HEK293 (cell line): ENCODE data around the gene SLC46A2.

Experiments used
- CTCF ChIA-PET: fragments of 350-600 bp; formaldehyde crosslinking; extraction: SDS; loops from one replicate; lab custom pipeline; 2021; ENCODE audit warnings: antibody characterized with exemption; lab: Yijun Ruan, JAX
- POLR2A ChIA-PET: fragments of 300-600 bp; formaldehyde crosslinking; extraction: SDS; loops from one replicate; lab custom pipeline; 2020; ENCODE audit warnings: antibody characterized with exemption, inconsistent platforms; lab: Yijun Ruan, JAX
- H3K27ac ChIP-seq: fragments of 200-500 bp; sonication (Bioruptor generic); 2 replicates; pipeline ENCODE4 v1.5.1; 2014; ENCODE audit warnings: low read depth, low read length, control low read depth, inconsistent platforms; ENCODE audit errors: extremely low read depth
- H3K36me3 ChIP-seq, 2 experiments: fragments of 200-500 bp in 1 of 2; sonication (Bioruptor generic) in 1 of 2; 1 replicate in 1 of 2; 2 replicates in 1 of 2; pipeline ENCODE4 v1.5.1; 2014 to 2017; ENCODE audit warnings: inconsistent platforms in 2 of 2, low read length in 2 of 2; ENCODE audit not compliant: control insufficient read depth in 2 of 2, insufficient read depth in 1 of 2
- H3K4me1 ChIP-seq: fragments of 200-500 bp; sonication (Bioruptor generic); 2 replicates; pipeline ENCODE4 v1.5.1; 2014; ENCODE audit warnings: mild to moderate bottlenecking, low read length, inconsistent platforms; ENCODE audit not compliant: control insufficient read depth, insufficient read depth
- H3K4me3 ChIP-seq: 2 replicates; pipeline ENCODE4 v1.5.1; 2011; ENCODE audit warnings: low read depth, mild to moderate bottlenecking, control low read depth, low read length, moderate library complexity
- H3K9me3 ChIP-seq: fragments of 200-500 bp; sonication (Bioruptor generic); 2 replicates; pipeline ENCODE4 v1.5.1; 2014; ENCODE audit warnings: low read depth, low read length, inconsistent platforms; ENCODE audit not compliant: control insufficient read depth, insufficient read depth
- ATF2 ChIP-seq: fragments of 450-650 bp; formaldehyde crosslinking; IDR thresholded peaks from 2 replicates; pipeline ENCODE4 v1.5.1; 2016; ENCODE audit warnings: missing biosample characterization, missing genetic modification characterization, low read depth
- EGR2 ChIP-seq: fragments of 450-650 bp; formaldehyde crosslinking; IDR thresholded peaks from 2 replicates; pipeline ENCODE4 v1.5.1; 2016; ENCODE audit warnings: low read depth, missing biosample characterization, missing genetic modification characterization
- HOXA7 ChIP-seq: sonication (generic); formaldehyde crosslinking; IDR thresholded peaks from 2 replicates; pipeline ENCODE4 v1.8.1; 2022; ENCODE audit warnings: missing genetic modification reagents, borderline replicate concordance
- HOXD13 ChIP-seq: sonication (generic); formaldehyde crosslinking; IDR thresholded peaks from 2 replicates; pipeline ENCODE4 v1.8.0; 2022; ENCODE audit warnings: missing genetic modification reagents, borderline replicate concordance
- IKZF3 ChIP-seq: fragments of 450-650 bp; IDR thresholded peaks from 2 replicates; pipeline ENCODE4 v1.5.0; 2018; ENCODE audit warnings: missing biosample characterization, mild to moderate bottlenecking, missing genetic modification characterization, moderate library complexity
- KLF10 ChIP-seq: fragments of 450-650 bp; IDR thresholded peaks from 2 replicates; pipeline ENCODE4 v1.5.1; 2018; ENCODE audit warnings: missing biosample characterization, mild to moderate bottlenecking, missing genetic modification characterization
- KLF16 ChIP-seq: fragments of 450-650 bp; formaldehyde crosslinking; IDR thresholded peaks from 2 replicates; pipeline ENCODE4 v1.5.1; 2017; ENCODE audit warnings: missing biosample characterization, missing genetic modification characterization
- KLF7 ChIP-seq: fragments of 450-650 bp; formaldehyde crosslinking; IDR thresholded peaks from 2 replicates; pipeline ENCODE4 v1.5.1; 2016; ENCODE audit warnings: missing biosample characterization, missing genetic modification characterization, borderline replicate concordance
- KLF8 ChIP-seq: fragments of 450-650 bp; formaldehyde crosslinking; IDR thresholded peaks from 2 replicates; pipeline ENCODE4 v1.5.1; 2016; ENCODE audit warnings: missing biosample characterization, missing genetic modification characterization
- MEIS1 ChIP-seq: sonication (generic); formaldehyde crosslinking; IDR thresholded peaks from 2 replicates; pipeline ENCODE4 v1.8.1; 2022; ENCODE audit warnings: missing genetic modification reagents, mild to moderate bottlenecking, borderline replicate concordance
- OSR2 ChIP-seq: fragments of 450-650 bp; formaldehyde crosslinking; IDR thresholded peaks from 2 replicates; pipeline ENCODE4 v1.5.1; 2016; ENCODE audit warnings: missing biosample characterization, missing genetic modification characterization
- ZBTB21 ChIP-seq: fragments of 450-650 bp; formaldehyde crosslinking; IDR thresholded peaks from 2 replicates; pipeline ENCODE4 v1.5.1; 2017; ENCODE audit warnings: missing biosample characterization, missing genetic modification characterization
- ZNF223 ChIP-seq: fragments of 450-650 bp; formaldehyde crosslinking; IDR thresholded peaks from 2 replicates; pipeline ENCODE4 v1.5.1; 2016; ENCODE audit warnings: missing biosample characterization, missing genetic modification characterization
- ZNF248 ChIP-seq: fragments of 450-650 bp; formaldehyde crosslinking; IDR thresholded peaks from 2 replicates; pipeline ENCODE4 v1.5.1; 2017; ENCODE audit warnings: missing biosample characterization, missing genetic modification characterization
- ZNF274 ChIP-seq, 2 experiments: fragments of 200-500 bp in 1 of 2; fragments of 450-650 bp in 1 of 2; sonication (Bioruptor generic) in 1 of 2; formaldehyde crosslinking in 1 of 2; IDR thresholded peaks; 2 replicates each; pipeline versions ENCODE4 v1.5.1 to v1.6.1; 2014 to 2016; ENCODE audit warnings: borderline replicate concordance in 1 of 2, inconsistent platforms in 1 of 2, low read length in 1 of 2, missing biosample characterization in 1 of 2, missing genetic modification characterization in 1 of 2
- ZNF362 ChIP-seq: fragments of 450-650 bp; formaldehyde crosslinking; IDR thresholded peaks from 2 replicates; pipeline ENCODE4 v1.5.1; 2016; ENCODE audit warnings: missing biosample characterization, missing genetic modification characterization
- ZNF391 ChIP-seq: fragments of 450-650 bp; formaldehyde crosslinking; IDR thresholded peaks from 2 replicates; pipeline ENCODE4 v1.5.1; 2016; ENCODE audit warnings: low read depth, missing biosample characterization, missing genetic modification characterization, borderline replicate concordance
- ZNF423 ChIP-seq: fragments of 450-650 bp; formaldehyde crosslinking; IDR thresholded peaks from 2 replicates; pipeline ENCODE4 v1.5.1; 2016; ENCODE audit warnings: missing biosample characterization, missing genetic modification characterization
- ZNF548 ChIP-seq: fragments of 450-650 bp; formaldehyde crosslinking; IDR thresholded peaks from 2 replicates; pipeline ENCODE4 v1.5.1; 2016; ENCODE audit warnings: missing biosample characterization, missing genetic modification characterization
- ZNF560 ChIP-seq: fragments of 450-650 bp; formaldehyde crosslinking; IDR thresholded peaks from 2 replicates; pipeline ENCODE4 v1.5.1; 2017; ENCODE audit warnings: missing biosample characterization, missing genetic modification characterization, borderline replicate concordance
- ZNF623 ChIP-seq: fragments of 450-650 bp; formaldehyde crosslinking; IDR thresholded peaks from 2 replicates; pipeline ENCODE4 v1.5.1; 2016; ENCODE audit warnings: missing biosample characterization, missing genetic modification characterization
- ZNF629 ChIP-seq: fragments of 450-650 bp; formaldehyde crosslinking; IDR thresholded peaks from 2 replicates; pipeline ENCODE4 v1.5.1; 2017; ENCODE audit warnings: missing biosample characterization, missing genetic modification characterization
- ZNF677 ChIP-seq: fragments of 450-650 bp; IDR thresholded peaks from 2 replicates; pipeline ENCODE4 v1.5.0; 2018; ENCODE audit warnings: missing biosample characterization, mild to moderate bottlenecking, missing genetic modification characterization, moderate library complexity
- ZNF692 ChIP-seq: fragments of 450-650 bp; formaldehyde crosslinking; IDR thresholded peaks from 2 replicates; pipeline ENCODE4 v1.5.1; 2016; ENCODE audit warnings: missing biosample characterization, missing genetic modification characterization
- ZNF76 ChIP-seq: fragments of 450-650 bp; formaldehyde crosslinking; IDR thresholded peaks from 2 replicates; pipeline ENCODE4; 2016; ENCODE audit warnings: low read depth, missing biosample characterization, missing genetic modification characterization, borderline replicate concordance
- ZNF792 ChIP-seq: fragments of 450-650 bp; formaldehyde crosslinking; IDR thresholded peaks from 2 replicates; pipeline ENCODE4 v1.5.1; 2016; ENCODE audit warnings: missing biosample characterization, missing genetic modification characterization
- ZNF830 ChIP-seq: fragments of 450-650 bp; IDR thresholded peaks from 2 replicates; pipeline ENCODE4 v1.5.0; 2018; ENCODE audit warnings: missing biosample characterization, missing genetic modification characterization, low read depth, mild to moderate bottlenecking, moderate library complexity

Gene SLC46A2, protein sequence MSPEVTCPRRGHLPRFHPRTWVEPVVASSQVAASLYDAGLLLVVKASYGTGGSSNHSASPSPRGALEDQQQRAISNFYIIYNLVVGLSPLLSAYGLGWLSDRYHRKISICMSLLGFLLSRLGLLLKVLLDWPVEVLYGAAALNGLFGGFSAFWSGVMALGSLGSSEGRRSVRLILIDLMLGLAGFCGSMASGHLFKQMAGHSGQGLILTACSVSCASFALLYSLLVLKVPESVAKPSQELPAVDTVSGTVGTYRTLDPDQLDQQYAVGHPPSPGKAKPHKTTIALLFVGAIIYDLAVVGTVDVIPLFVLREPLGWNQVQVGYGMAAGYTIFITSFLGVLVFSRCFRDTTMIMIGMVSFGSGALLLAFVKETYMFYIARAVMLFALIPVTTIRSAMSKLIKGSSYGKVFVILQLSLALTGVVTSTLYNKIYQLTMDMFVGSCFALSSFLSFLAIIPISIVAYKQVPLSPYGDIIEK

DNA sequence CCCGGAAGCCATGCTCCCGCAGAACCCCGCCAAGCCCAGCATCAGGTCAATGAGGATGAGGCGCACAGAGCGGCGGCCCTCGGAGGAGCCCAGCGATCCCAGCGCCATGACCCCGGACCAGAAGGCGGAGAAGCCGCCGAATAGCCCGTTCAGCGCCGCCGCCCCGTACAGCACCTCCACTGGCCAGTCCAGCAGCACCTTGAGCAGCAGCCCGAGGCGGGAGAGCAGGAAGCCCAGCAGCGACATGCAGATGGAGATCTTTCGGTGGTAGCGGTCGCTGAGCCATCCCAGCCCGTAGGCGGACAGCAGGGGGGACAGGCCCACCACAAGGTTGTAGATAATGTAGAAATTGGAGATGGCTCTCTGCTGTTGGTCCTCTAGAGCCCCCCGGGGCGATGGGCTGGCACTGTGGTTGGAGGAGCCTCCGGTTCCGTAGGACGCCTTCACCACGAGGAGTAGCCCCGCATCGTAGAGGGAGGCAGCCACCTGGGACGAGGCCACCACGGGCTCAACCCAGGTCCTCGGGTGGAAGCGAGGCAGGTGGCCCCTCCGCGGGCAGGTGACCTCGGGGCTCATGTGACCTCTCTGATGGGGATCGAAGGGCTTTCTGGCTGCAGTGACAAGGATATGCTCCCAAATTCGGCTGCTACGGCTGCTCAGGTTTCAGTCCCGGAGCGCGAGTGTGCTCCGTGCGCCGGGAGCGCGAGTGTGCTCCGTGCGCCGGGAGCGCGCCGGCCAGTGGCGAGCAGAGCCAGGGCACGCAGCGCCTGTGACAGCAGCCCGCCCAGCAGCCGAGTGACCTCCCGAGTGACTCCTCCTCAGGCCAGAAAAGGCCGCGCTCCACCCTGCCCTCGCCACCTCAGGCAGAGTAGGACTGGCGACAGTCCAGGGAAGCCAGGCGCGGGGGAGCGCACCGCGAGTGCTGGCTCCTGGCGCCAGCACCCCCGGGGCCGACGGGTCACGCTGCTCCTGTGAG, at the start of gene SLC46A2:
SLC46A2 (minus strand) TSS at position 771 of the 976 bp plus-strand sequence; CDS start at position 576, 195 bp downstream.
- CTCF ChIA-PET = interaction anchor here (3.4 kb wide), 1 partner anchor 12 kb away, joined by 17 read pairs; no protein-coding TSS in a partner anchor
- Histone ChIP-seq H3K27ac (no peak within 1 kb of the TSS), H3K4me1 (no peaks in the 10 kb centered on the region), H3K36me3 (no peaks in the 10 kb centered on the region), H3K4me3 (peak within 1 kb of the TSS; percentile 29), H3K9me3 (no peaks in the 10 kb centered on the region)
- POLR2A ChIA-PET = no interaction called here
- no peak for TF ChIP-seq ZNF692 (tag by site-specific recombination)
- TF ChIP-seq EGR2 (tag by site-specific recombination) = no peak
- TF ChIP-seq KLF7 = no peak
- no peak for TF ChIP-seq ZNF274 (IDR thresholded peaks at IDR 0.05; ENCODE audit: low read length)
- TF ChIP-seq ZNF274 (tag by site-specific recombination; IDR thresholded peaks at IDR 0.05; ENCODE audit: borderline replicate concordance) = no peak
- no peak for TF ChIP-seq HOXD13 (CRISPR knock-in tag)
- TF ChIP-seq ATF2 (tag by site-specific recombination) = no peak
- no peak for TF ChIP-seq ZBTB21 (tag by site-specific recombination)
- no peak for TF ChIP-seq ZNF629 (tag by site-specific recombination)
- TF ChIP-seq ZNF248 (tag by site-specific recombination) = no peak
- TF ChIP-seq ZNF362 (tag by site-specific recombination) = no peak
- TF ChIP-seq HOXA7 = no peak
- TF ChIP-seq IKZF3 (tag by site-specific recombination) = no peak
- no peak for TF ChIP-seq ZNF76 (tag by site-specific recombination)
- TF ChIP-seq KLF10 (tag by site-specific recombination) = no peak
- no peak for TF ChIP-seq ZNF223
- no peak for TF ChIP-seq ZNF423 (tag by site-specific recombination)
- no peak for TF ChIP-seq KLF8 (tag by site-specific recombination)

DNA sequence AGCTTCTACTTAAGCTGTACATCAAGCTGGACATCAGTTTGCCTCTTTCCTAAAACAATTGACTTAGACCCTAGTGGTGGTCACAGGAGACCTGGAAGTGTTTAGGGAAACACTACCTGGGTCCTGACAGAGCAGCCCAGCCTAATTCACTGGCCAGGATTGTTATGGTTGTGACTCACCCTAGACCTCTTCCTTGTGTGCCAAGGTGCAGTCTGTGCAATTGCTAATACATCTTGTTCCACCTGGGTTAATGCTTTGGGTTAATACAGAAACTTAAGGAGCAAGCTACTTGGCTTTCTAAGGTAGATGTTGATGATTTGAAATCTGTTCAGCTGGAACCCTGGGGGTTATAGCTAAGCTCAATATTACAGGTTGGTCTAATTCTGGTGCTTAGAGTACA, 48.7 kb upstream of the SLC46A2 start:
- Histone ChIP-seq H3K36me3 (no peaks in the 10 kb centered on the region), H3K4me3 (no peak overlapping the region), H3K9me3 (no peaks in the 10 kb centered on the region), H3K4me1 (no peaks in the 10 kb centered on the region), H3K27ac (no peak overlapping the region)
- ChIA-PET CTCF (no interaction called here), POLR2A (no interaction called here)
- TF ChIP-seq MEIS1 (CRISPR knock-in tag) (no peak), ZNF677 (tag by site-specific recombination) (no peak), OSR2 (tag by site-specific recombination) (no peak), ZNF792 (tag by site-specific recombination) (no peak), ZNF391 (no peak), ZNF560 (no peak), KLF16 (tag by site-specific recombination) (no peak), ZNF830 (tag by site-specific recombination) (no peak), ZNF623 (tag by site-specific recombination) (no peak), ZNF548 (tag by site-specific recombination) (no peak)
